ENCODE data around the gene PCF11.

DNA sequence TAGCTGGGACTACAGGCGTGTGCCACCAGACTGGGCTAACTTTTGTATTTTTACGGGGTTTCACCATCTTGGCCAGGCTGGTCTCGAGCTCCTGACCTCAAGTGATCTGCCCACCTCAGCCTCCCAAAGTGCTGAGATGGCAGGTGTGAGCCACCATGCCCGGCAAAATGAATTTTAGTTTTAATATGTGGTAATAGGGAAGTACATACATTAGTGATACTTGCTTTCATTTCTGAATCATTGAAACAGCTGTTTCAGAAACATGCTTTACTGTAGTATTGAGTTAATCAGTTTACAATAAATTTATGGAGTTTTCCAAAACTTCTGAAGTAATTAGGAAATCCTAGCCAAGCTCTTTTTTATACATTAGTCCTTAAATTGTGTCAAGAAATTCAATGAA, 15.6 kb downstream of the PCF11 start:
- TF ChIP-seq, protein P1, sequence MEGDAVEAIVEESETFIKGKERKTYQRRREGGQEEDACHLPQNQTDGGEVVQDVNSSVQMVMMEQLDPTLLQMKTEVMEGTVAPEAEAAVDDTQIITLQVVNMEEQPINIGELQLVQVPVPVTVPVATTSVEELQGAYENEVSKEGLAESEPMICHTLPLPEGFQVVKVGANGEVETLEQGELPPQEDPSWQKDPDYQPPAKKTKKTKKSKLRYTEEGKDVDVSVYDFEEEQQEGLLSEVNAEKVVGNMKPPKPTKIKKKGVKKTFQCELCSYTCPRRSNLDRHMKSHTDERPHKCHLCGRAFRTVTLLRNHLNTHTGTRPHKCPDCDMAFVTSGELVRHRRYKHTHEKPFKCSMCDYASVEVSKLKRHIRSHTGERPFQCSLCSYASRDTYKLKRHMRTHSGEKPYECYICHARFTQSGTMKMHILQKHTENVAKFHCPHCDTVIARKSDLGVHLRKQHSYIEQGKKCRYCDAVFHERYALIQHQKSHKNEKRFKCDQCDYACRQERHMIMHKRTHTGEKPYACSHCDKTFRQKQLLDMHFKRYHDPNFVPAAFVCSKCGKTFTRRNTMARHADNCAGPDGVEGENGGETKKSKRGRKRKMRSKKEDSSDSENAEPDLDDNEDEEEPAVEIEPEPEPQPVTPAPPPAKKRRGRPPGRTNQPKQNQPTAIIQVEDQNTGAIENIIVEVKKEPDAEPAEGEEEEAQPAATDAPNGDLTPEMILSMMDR (IDR thresholded peaks at IDR 0.05; ENCODE audit: insufficient read depth, low read length), result no peak
- TF ChIP-seq SPI1 (IDR thresholded peaks at IDR 0.05; ENCODE audit: borderline replicate concordance, low read depth) (no peak), POLR2AphosphoS5 (IDR thresholded peaks at IDR 0.05; ENCODE audit: low read depth) (no peak), GABPA (IDR thresholded peaks at IDR 0.05; ENCODE audit: low read depth) (no peak)
- TF ChIP-seq, protein P2, sequence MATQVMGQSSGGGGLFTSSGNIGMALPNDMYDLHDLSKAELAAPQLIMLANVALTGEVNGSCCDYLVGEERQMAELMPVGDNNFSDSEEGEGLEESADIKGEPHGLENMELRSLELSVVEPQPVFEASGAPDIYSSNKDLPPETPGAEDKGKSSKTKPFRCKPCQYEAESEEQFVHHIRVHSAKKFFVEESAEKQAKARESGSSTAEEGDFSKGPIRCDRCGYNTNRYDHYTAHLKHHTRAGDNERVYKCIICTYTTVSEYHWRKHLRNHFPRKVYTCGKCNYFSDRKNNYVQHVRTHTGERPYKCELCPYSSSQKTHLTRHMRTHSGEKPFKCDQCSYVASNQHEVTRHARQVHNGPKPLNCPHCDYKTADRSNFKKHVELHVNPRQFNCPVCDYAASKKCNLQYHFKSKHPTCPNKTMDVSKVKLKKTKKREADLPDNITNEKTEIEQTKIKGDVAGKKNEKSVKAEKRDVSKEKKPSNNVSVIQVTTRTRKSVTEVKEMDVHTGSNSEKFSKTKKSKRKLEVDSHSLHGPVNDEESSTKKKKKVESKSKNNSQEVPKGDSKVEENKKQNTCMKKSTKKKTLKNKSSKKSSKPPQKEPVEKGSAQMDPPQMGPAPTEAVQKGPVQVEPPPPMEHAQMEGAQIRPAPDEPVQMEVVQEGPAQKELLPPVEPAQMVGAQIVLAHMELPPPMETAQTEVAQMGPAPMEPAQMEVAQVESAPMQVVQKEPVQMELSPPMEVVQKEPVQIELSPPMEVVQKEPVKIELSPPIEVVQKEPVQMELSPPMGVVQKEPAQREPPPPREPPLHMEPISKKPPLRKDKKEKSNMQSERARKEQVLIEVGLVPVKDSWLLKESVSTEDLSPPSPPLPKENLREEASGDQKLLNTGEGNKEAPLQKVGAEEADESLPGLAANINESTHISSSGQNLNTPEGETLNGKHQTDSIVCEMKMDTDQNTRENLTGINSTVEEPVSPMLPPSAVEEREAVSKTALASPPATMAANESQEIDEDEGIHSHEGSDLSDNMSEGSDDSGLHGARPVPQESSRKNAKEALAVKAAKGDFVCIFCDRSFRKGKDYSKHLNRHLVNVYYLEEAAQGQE (IDR thresholded peaks at IDR 0.05; ENCODE audit: insufficient replicate concordance, low read depth), result no peak
